Posterior vena cava (tissue), 2 donors: Measurements from ENCODE around the gene SKA3. TPM values are rescaled to one million over a fixed set of nuclear protein-coding genes. Genes with fewer than 3 reads are reported as not detected.

ENCODE experiments used
- DNase-seq: peaks from one replicate; pipeline ENCODE4 v3.0.0-alpha.2; 2020; ENCODE audit warnings: low spot score
- intact Hi-C, 2 donors: fragments of 100-400 bp; cut with DNase I; formaldehyde crosslinking; loops; one replicate each; pipeline versions ENCODE4 v1.14.1 to v1.14.2; 2022 to 2023
- total RNA-seq, 2 donors: library from RNA; stranded (reverse); fragmentation: NEBNext Ultra II Directional; extraction: Animal tissue kit (Norgen Biotek cat#: 25700); gene quantifications; one replicate each; pipeline ENCODE4 v1.2.1, GENCODE V29; 2021
- donor health status: DM: yes; HTN: yes; CAD: no.
- donor health status: DM: yes; HTN: yes; CAD: no.

The SKA3 gene
- total RNA-seq, 2 donors from 2014 or later, result 0.86 to 1.7 TPM

DNA sequence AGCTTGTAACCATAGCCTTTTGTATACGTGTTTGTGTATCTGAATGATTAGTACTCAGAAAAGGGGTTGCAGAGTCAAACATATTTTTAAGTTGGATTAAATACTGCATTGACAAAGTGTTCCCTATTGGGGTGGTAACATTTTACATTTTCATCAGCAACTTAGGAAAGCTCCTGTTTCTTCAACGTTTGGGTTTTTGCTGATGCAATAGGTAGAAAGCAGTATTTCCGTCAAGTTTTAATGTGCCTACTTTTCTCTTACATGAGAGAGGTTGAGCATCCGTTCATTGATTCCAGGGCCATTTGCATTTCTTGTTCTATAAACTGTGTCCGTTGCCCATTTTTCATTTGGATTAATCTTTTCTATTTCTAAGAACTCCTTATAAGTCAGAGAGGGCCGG is 56.2 kb downstream of the SKA3 start:
- no peak for DNase-seq
- intact Hi-C loops, result no loop called here

DNA sequence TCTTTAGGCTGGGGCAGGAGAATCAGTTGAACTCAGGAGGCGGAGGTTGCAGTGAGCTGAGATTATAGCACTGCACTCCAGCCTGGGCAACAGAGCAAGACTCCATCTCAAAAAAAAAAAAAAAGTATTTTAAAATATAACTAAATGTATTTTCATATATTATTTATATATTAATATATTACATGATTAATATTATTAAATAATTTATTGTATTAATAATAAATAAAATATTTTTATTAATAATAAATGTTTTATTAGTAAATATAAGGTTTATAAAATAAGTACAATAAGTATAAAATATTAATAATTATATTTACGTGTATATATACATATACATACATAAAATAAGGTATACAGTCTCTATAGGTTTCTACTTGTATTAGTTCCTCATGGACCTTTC is 56.8 kb downstream of the SKA3 start:
- DNase-seq, result no peak
- intact Hi-C loops, result loop anchor here in 1 of 2 donors (10.0 kb wide), 1 partner anchor 355 kb away; no protein-coding TSS in a partner anchor

DNA sequence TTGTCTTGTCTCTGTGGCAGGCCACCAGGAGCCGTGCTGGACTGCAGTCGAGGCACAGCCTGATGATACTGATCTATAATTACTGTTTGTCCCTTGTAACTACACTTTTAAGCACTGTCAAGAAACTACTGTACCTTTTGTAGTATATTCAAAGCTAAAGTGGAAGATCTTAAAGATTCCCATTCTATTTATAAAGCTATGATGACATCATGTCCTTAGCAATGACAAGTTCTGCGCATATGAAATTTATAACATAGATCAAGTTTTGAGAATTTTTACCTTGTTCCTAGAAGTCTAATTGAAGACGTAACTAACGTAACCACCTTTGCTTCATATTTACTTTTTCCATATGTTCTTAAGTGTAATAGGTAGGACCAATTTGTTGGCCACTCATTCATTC is 58.2 kb downstream of the SKA3 start:
- DNase-seq, result no peak
- intact Hi-C loops, result loop anchor here in 1 of 2 donors (10.0 kb wide), 1 partner anchor 357 kb away; no protein-coding TSS in a partner anchor

DNA sequence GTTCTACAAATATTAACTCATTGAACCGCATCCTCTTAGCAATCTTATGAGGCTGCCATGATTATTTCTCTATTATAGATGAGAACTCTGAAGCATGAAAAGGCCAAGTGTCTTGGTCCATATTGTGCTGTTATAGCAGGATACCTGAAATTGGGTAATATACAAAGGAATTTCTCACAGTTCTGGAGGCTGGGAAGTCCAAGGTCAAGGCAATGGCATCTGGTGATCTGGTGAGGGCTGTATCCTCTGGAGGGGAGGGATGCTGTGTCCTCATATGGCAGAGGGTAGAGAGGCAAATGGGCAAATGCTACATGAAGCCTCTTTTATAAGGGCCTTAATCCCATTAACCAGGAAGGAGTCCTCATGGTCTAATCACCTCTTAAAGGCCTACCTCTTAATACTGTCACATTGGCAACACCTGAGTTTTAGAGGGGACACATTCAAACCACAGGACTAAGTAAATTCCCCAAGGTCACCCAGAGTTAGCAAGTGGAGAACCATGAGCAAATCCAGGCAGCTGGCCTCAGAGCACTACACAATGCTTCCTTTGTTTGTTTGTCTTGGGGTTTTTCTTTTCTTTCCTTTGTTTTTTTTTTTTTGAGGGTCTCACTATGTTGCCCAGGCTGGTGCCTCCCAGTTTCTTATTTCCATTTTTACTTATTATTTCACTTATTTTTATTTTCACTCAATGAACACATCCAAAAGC is 59.1 kb downstream of the SKA3 start:
- intact Hi-C loops, result loop anchor here in 1 of 2 donors (10.0 kb wide), 1 partner anchor 358 kb away; no protein-coding TSS in a partner anchor

DNA sequence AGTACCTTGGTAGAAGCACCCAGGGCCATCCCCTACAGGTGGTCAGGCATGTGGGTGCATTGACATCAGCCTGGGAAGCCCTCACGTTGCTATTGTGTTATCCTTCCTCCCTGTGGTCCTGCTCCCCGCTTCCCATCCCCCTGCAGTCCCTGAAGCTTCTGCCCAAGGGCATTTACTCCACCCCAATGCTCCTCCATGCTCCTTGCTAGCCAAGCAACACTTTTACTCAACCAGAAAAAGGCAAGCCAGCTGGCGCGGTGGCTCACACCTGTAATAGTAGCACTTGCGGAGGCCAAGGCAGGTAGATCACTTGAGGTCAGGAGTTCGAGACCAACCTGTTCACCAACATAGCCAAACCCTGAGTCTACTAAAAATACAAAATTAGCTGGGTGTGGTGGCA is 60.2 kb downstream of the SKA3 start:
- intact Hi-C loops, result loop anchor here in 1 of 2 donors (10.0 kb wide), 1 partner anchor 359 kb away; no protein-coding TSS in a partner anchor
- DNase-seq, result no peak

More for the DNA sequence above, 59.1 kb downstream of the SKA3 start:
- no peak for DNase-seq

DNA sequence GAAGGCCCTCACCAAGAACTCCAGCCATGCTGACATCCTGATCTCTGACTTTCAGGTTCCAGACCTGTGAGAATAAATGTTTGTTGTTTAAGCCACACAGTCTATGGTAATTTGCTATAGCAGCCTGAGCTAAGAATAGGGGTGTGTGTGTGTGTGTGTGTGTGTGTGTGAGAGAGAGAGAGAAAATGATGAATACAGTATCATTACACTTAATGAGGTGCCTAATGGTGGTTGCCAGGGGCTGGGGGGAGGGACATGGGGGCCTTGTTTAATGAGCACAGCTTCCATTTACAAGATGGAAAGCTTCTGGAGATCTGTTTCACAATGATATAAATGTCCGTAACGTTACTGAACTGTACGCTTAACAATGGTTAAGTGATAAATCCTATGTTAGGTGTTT is 61.1 kb downstream of the SKA3 start:
- no peak for DNase-seq
- intact Hi-C loops, result loop anchor here in 1 of 2 donors (10.0 kb wide), 1 partner anchor 360 kb away; no protein-coding TSS in a partner anchor

DNA sequence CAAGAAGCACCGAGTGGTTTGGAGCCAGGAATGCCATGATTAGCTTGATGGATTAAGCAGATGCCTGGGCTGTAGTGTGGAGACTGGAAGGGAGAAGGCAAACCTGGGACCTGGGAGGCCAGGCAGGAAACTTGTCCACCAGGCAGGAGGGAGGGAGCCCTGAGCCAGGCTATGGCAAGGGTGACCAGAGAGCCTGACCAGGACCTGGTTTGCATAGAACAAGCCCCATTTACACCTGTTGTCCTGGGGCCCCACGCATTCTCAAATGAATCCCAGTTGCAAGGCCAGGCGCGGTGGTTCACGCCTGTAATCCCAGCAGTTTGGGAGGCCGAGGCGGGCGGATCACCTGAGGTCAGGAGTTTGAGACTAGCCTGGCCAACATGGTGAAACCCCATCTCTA is 64.8 kb downstream of the SKA3 start:
- no peak for DNase-seq
- intact Hi-C loops, result loop anchor here in 1 of 2 donors (10.0 kb wide), 1 partner anchor 363 kb away; no protein-coding TSS in a partner anchor

DNA sequence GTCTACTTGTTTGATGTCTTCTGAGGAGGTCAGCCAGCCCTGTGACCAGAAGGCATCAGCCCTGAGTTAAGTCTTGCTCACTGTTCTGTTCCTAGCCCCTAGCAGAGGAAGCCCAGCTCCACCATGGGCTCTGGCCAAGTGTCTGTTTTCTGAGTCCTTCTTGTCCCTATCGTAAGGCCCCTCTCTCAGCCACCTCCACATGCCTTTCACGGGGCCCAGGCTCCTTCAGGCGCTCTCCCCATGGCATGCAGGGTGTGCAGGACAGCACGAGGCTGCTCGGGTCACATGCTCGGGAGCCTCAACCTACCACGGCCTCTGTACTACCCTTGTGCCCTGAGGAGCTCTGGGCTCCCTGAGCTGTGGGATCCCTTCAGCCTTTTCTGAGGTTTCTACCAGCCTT is 67.2 kb downstream of the SKA3 start:
- intact Hi-C loops, result no loop called here
- no peak for DNase-seq

DNA sequence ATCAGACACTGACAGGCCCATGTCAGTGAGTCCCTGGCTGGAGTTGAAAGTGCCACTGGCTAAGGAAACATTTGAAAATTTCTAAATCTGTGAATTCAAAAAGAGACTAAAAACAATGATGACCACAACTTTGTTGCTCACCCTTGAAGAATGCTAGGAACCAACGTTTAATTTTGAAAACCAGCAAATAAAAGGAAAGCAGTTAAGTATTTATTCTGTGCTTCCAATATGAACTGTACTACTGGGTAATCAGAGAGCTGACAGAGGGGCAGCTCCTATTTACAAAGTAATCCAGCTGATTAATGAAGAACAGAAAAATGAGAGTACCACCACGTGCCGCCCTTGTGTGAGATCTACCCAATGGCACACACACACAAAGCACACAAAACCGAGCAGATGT is 70.3 kb downstream of the SKA3 start:
- intact Hi-C loops, result no loop called here
- DNase-seq, result no peak

DNA sequence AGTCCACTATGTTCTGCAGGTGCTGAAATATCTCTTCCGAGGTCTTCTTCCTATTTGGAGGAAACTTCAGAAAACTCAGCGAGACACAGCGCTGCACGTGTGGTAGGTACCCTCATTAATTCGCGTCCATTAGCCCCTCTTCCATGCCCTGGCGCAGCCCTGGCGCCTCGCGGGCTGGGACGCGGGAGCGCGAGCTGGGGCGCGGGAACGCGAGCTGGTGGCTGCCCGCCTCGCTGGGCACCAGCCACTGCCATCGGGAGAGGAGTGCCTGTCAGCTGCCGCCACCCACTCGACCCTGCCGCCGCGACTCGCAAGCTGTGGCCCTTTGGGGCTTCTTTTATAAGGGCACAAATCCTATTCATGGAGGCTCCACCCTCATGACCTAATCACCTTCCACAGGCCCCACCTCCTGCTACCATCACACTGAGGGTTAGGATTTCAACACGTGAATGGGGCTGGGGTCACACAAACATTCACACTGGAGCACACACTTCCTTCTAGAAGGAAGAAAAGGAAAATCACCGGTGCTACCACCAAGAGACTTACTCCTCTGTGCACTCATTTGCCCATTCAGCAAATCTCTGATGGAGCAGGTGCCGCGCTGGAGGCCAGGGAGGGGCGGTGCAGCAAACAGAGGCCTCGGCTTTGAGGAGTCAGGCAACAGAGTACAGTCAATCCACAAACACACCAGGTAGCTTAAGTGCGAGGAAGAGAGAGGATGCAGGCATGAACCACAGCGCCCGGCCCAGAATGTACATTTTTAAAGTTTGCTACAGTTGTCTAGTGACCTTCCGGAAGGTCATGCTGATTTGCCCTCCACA is 71.9 kb downstream of the SKA3 start:
- intact Hi-C loops, result no loop called here

More for the DNA sequence above, 71.9 kb downstream of the SKA3 start:
- no peak for DNase-seq

Other genes with a start within 250 kb of the SKA3 start
- 10 to 100 TPM; 37.2 to 41.8 TPM for gene LATS2, start 115.0 kb downstream of the SKA3 start, total RNA-seq
- gene SAP18, start 36.4 kb downstream of the SKA3 start, total RNA-seq, result 100 to 1,000 TPM; 177 to 182 TPM
- gene MRPL57, start 106 bp upstream of the SKA3 start, total RNA-seq, result 10 to 100 TPM; 10.1 to 11.1 TPM